T-helper 17 cell (primary cell): ENCODE data around the gene STK32B. TPM values are rescaled to one million over a fixed set of nuclear protein-coding genes. Genes with fewer than 3 reads are reported as not detected.
"Not testable (repeated sequence)": the region's sequence is repeated elsewhere in the genome, so short reads cannot be mapped to it uniquely, and the experiment has no call there.

Source experiments
- ATAC-seq: fragments of 150-1000 bp; cut with Tn5 transposase; 2 replicates; pipeline ENCODE4 v1.10.0; 2021; ENCODE audit warnings: mild to moderate bottlenecking, moderate library complexity
- DNase-seq, 3 donors: peaks; one replicate each; pipeline versions ENCODE4 v3.0.0 to v3.0.0-alpha.2; 2020 to 2021
- H3K9me3 ChIP-seq: one replicate; pipeline ENCODE4 v1.7.0; 2013; ENCODE audit warnings: low read length, mild to moderate bottlenecking; ENCODE audit not compliant: control insufficient read depth, poor library complexity, severe bottlenecking
- H3K27ac Mint-ChIP-seq: one replicate; pipeline ENCODE4 v1.8.0; 2022; ENCODE audit warnings: mild to moderate bottlenecking, moderate library complexity, mixed read lengths
- H3K27me3 Mint-ChIP-seq: one replicate; pipeline ENCODE4 v1.8.0; 2022; ENCODE audit warnings: mixed read lengths
- H3K36me3 Mint-ChIP-seq: one replicate; pipeline ENCODE4 v1.8.0; 2022; ENCODE audit warnings: low read depth, mixed read lengths
- H3K4me1 Mint-ChIP-seq: one replicate; pipeline ENCODE4 v1.8.0; 2022; ENCODE audit warnings: mild to moderate bottlenecking, mixed read lengths
- H3K4me3 Mint-ChIP-seq: one replicate; pipeline ENCODE4 v1.8.0; 2022; ENCODE audit warnings: mild to moderate bottlenecking, moderate library complexity, mixed read lengths
- total RNA-seq, 4 donors: library from RNA in 2 of 4; stranded (reverse) in 2 of 4; gene quantifications; one replicate each; pipeline ENCODE4 v1.2.3 and lab custom pipeline; 2022 to 2026

Gene STK32B
- total RNA-seq, 2 donors from 2014 or later = 0.12 TPM; not detected in 1

DNA sequence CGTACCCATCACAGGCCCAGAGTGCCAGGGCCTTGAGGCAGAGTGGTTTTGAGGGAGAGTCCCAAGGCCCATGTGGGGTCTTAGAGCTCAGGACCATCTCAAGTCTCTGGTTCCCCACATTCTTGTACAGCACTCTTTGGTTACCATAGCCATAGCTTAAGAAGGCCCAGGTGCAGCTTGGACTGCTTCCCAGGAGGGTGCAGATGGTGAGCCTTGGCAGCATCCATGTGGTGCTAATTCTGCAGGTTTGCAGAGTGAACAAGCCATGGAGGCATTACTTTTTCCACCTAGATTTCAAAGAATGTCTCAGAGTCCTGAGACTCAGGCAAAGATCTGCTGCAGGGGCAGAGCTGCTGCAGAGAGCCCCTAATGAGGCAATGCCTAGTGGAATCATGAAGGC lies 171.7 kb downstream of the STK32B start:
- no peaks in the 10 kb centered on the region for H3K9me3 ChIP-seq
- Mint-ChIP-seq H3K4me1 (no peaks in the 10 kb centered on the region), H3K4me3 (no peak overlapping the region), H3K27me3 (no peaks in the 10 kb centered on the region), H3K27ac (no peak overlapping the region), H3K36me3 (no peaks in the 10 kb centered on the region)
- no peak for ATAC-seq
- DNase-seq = no peak

DNA sequence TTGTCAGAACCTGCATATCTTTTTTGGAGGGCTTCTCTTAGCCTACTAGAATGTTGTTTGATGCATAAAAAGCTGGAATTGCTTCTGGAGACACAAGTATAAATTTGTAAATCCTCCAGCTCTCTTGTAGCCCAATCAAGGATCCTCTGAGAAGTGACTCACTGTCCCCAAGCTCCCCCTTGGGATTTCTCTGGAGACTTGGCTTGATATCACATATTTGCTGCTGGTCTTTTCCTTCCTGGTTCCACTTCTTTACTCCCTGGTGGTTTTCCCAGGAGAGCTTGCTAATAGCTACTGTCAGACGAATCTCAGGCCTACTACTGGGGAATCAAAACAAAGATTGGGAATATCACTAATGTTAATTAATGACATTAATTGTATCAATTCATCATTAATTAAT lies 173.1 kb downstream of the STK32B start:
- Mint-ChIP-seq H3K27me3 (no peaks in the 10 kb centered on the region), H3K4me1 (no peaks in the 10 kb centered on the region), H3K36me3 (no peaks in the 10 kb centered on the region), H3K4me3 (no peak overlapping the region), H3K27ac (no peak overlapping the region)
- ATAC-seq (no peak), DNase-seq (no peak)
- no peaks in the 10 kb centered on the region for H3K9me3 ChIP-seq

DNA sequence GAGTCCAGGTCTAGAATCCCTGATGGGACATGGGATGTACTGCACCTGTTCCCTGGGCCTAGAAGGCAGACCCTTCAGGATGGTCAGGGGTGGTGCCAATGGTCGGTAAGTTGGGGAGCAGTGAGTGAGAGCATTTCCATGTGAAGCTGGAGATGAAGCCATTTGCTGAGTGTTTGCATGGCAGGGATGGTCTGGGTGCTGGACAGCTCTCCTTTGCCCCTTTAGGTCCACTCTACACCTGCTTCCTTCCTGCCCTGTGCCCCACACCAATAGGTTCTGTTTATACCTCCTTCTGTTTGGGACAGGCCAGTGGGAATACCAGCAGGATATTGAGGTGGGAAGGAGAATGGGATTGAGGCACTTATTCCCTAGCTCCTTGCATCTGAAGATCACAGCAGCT lies 181.3 kb downstream of the STK32B start:
- DNase-seq = no peak
- H3K9me3 ChIP-seq = no peaks in the 10 kb centered on the region
- Mint-ChIP-seq H3K4me1 (no peaks in the 10 kb centered on the region), H3K36me3 (no peaks in the 10 kb centered on the region), H3K27me3 (no peaks in the 10 kb centered on the region), H3K27ac (no peak overlapping the region), H3K4me3 (no peak overlapping the region)
- no peak for ATAC-seq

DNA sequence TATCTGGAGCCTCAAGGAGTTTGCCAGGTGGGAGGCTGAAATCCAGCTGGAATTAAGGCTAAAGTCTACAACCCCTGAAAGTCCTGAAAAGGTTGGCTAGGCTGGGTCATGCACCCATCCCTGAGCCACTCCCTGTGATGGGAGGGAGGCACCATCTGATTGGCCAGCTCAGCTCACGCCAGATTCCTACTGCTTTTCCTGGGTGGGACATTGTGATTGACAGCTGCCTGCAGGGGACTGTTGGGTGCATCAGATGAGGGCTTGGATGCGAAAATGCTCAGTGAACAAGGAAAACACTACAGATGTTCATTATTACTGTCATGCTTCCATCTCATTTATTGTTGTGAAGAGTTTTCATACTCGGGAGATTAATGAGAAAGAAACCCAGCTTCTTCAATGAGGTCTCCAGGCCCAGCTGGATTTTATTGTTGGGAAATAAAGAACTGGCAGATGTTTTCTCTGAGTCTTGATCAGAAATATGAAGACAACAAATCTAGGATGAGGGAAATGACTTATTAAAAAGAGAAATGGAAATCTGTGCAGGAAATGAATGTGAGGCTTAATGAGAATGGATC lies 185.9 kb downstream of the STK32B start:
- Mint-ChIP-seq H3K4me1 (no peaks in the 10 kb centered on the region), H3K27me3 (no peaks in the 10 kb centered on the region), H3K36me3 (no peaks in the 10 kb centered on the region), H3K4me3 (no peak overlapping the region), H3K27ac (no peak overlapping the region)
- ATAC-seq (no peak), DNase-seq (no peak)
- no peaks in the 10 kb centered on the region for H3K9me3 ChIP-seq

DNA sequence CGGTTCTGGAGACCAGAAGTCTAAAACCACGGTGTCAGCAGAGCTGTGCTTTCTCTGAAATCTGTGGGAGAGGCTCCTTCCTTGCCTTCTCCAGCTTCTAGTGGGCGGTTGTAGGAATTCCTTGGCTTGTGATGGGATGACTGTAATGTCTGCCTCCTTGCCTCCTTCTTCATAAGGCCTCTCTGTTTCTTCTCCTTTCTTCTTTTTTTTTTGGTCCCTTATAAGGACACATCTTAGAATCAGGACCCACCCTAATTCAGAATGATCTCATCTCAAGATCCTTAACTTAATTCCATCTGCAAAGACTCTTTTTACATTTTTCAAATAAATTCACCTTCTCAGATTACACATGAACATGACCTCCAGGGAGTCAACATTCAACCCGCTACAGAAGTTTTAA lies 186.9 kb downstream of the STK32B start:
- no peaks in the 10 kb centered on the region for H3K4me1 Mint-ChIP-seq
- no peak overlapping the region for H3K27ac Mint-ChIP-seq
- no peak overlapping the region for H3K4me3 Mint-ChIP-seq
- DNase-seq (no peak), ATAC-seq (no peak)
- no peaks in the 10 kb centered on the region for H3K27me3 Mint-ChIP-seq
- no peaks in the 10 kb centered on the region for H3K36me3 Mint-ChIP-seq
- no peaks in the 10 kb centered on the region for H3K9me3 ChIP-seq

DNA sequence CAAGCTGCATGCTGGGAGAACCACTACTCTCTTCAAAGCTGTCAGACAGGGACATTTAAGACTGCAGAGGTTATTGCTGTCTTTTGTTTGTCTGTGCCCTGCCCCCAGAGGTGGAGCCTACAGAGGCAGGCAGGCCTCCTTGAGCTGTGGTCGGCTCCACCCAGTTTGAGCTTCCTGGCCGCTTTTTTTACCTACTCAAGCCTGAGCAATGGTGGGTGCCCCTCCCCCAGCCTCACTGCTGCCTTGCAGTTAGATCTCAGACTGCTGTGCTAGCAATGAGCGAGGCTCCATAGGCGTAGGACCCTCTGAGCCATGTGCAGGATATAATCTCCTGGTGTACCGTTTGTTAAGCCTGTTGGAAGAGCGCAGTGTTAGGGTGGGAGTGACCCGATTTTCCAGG lies 195.8 kb downstream of the STK32B start:
- H3K36me3 Mint-ChIP-seq, H3K4me3 Mint-ChIP-seq, DNase-seq, H3K27ac Mint-ChIP-seq, ATAC-seq, H3K4me1 Mint-ChIP-seq, H3K27me3 Mint-ChIP-seq, H3K9me3 ChIP-seq: not testable (repeated sequence)

DNA sequence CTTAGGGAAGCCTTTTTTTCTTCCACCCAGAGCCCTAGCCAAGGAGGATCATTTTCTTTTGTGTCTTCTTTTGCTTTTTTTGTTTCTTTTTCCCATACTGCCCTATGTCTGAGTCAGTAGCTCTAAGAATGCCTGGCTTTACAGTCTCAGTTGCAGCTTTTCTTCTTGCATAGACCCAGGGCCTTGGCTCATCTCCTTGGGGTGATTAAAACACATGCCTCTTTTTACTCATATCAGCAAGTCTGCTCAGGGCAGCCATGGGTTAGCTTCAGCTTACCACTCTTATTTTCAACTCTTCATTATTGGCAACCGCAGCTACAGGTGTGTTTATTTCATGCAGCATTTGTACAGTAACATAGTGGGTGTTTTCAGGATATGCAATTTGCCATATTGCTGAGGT lies 196.5 kb downstream of the STK32B start:
- H3K4me1 Mint-ChIP-seq = no peaks in the 10 kb centered on the region
- peaks cover 7% of the 10 kb centered on the region for H3K27me3 Mint-ChIP-seq
- no peaks in the 10 kb centered on the region for H3K36me3 Mint-ChIP-seq
- H3K4me3 Mint-ChIP-seq = no peak overlapping the region
- no peak overlapping the region for H3K27ac Mint-ChIP-seq
- no peak for ATAC-seq
- DNase-seq = no peak
- H3K9me3 ChIP-seq = no peaks in the 10 kb centered on the region

DNA sequence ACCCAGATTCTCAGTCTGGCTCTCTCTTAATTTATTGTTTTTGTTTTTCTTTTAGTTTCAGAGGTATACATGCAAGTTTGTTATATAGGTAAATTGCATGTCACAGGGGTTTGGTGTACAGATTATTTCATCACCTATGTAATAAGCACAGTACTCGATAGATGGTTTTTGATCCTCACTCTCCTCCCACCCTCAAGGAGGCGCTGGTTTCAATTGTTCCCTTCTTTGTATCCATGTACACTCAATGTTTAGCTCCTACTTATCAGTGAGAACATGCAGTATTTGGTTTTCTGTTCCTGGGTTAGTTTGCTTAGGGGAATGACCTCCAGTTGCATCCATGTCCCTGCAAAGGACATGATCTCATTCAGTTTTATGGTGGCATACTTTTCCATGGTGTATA lies 198.4 kb downstream of the STK32B start:
- H3K9me3 ChIP-seq = no peaks in the 10 kb centered on the region
- Mint-ChIP-seq H3K27me3 (peaks cover 7% of the 10 kb centered on the region), H3K4me1 (no peaks in the 10 kb centered on the region), H3K36me3 (no peaks in the 10 kb centered on the region), H3K27ac (no peak overlapping the region), H3K4me3 (no peak overlapping the region)
- ATAC-seq = no peak
- DNase-seq = no peak

DNA sequence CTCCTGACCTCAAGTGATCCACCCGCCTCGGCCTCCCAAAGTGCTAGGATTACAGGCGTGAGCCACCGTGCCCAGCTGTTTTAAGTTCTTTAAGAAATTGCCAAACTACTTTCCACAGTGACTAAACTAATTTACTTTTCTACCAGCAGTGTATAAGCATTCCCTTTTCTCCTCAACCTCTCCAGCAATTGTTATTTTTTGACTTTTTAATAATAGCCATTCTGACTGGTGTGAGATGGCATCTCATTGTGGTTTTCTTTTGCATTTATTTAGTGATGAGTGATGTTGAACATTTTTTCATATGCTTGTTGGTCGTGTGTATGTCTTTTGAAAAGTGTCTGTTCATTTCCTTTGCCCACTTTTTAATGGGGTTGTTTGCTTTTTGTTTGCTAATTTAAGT lies 199.3 kb downstream of the STK32B start:
- H3K27ac Mint-ChIP-seq, H3K4me1 Mint-ChIP-seq, DNase-seq, H3K4me3 Mint-ChIP-seq, H3K9me3 ChIP-seq, H3K36me3 Mint-ChIP-seq, ATAC-seq, H3K27me3 Mint-ChIP-seq: not testable (repeated sequence)

DNA sequence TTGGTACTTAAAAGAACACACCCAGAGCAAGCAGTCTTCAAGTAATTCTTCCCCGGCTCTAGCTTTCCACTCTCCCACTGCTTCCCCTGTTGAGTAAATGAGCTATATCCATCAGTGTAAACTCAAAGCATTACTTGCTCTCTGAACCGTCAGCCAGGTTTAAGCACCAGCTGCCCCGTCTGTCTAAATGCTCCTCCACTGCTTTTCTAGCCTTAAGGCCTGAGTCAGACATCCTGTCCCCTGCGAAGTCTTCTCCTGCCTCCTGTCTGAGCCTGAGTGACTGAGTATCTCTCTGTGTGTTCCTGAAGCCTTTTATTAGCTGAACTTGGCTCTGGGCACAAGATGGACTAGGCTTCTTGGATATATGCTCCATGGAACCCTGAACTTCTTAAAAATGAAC lies 205.1 kb downstream of the STK32B start:
- no peak overlapping the region for H3K27ac Mint-ChIP-seq
- no peak overlapping the region for H3K4me3 Mint-ChIP-seq
- no peak for ATAC-seq
- no peaks in the 10 kb centered on the region for H3K4me1 Mint-ChIP-seq
- H3K36me3 Mint-ChIP-seq = no peaks in the 10 kb centered on the region
- no peaks in the 10 kb centered on the region for H3K9me3 ChIP-seq
- no peak for DNase-seq
- no peaks in the 10 kb centered on the region for H3K27me3 Mint-ChIP-seq

DNA sequence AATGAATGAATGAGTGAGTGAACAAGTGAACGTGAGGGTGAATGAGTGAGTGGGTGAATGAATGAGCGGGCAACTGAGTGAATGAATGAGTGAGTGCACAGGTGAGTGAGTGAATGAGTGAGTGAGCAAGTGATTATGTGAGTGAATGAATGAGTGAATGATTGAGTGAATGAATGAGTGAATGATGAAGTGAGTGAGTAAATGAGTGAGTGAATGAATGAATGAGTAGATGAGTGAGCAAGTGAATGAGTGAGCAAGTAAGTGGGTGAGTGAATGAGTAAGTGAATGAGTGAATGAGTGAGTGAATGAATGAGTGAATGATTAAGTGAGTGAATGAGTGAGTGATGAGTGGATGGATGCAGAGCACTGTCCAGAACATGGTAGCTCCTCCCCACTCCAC lies 205.8 kb downstream of the STK32B start:
- Mint-ChIP-seq H3K4me3 (no peak overlapping the region), H3K27ac (no peak overlapping the region), H3K36me3 (no peaks in the 10 kb centered on the region), H3K27me3 (no peaks in the 10 kb centered on the region), H3K4me1 (no peaks in the 10 kb centered on the region)
- H3K9me3 ChIP-seq = no peaks in the 10 kb centered on the region
- no peak for DNase-seq
- ATAC-seq = no peak

DNA sequence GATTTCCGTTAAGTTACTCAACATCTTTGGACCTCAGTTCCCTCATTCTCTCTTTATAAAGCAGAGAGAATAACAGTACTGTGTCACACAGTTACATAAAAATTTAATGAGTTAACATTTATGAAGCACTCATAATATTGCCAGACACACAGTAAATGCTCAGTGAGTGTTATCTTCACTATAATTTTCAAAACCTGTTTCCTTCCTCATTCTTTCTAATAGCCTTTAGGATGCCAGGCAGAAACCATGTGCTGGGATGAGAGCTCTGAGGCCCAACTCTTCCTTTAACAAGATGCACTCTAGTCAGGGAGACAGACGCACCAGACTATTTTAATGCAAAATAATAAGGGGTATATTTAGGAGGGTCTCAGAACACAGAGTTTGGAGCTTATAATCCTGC lies 208.2 kb downstream of the STK32B start:
- Mint-ChIP-seq H3K36me3 (no peaks in the 10 kb centered on the region), H3K27ac (no peak overlapping the region), H3K27me3 (no peaks in the 10 kb centered on the region), H3K4me1 (no peaks in the 10 kb centered on the region), H3K4me3 (no peak overlapping the region)
- DNase-seq = no peak
- H3K9me3 ChIP-seq = no peaks in the 10 kb centered on the region
- ATAC-seq = no peak

DNA sequence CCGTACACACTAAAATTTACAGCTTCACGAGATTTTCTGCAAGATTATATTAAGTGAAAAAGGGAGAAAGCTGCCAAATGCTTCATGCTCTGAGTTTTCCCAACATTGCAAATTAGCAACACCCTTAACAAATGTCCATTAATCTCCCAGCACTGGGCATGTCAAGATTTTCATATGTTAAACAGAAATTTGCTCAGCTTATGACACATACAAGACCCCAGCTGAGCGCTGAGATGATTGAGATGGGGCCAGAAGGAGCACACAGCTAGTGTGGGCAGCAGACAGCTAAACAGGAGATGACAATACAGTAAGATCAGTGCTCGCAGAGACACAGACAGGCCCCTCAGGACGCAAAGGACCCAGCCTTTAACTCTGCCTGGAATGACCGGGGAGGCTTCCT lies 208.8 kb downstream of the STK32B start:
- no peak for ATAC-seq
- Mint-ChIP-seq H3K27me3 (no peaks in the 10 kb centered on the region), H3K4me3 (no peak overlapping the region), H3K4me1 (no peaks in the 10 kb centered on the region), H3K36me3 (no peaks in the 10 kb centered on the region), H3K27ac (no peak overlapping the region)
- no peak for DNase-seq
- no peaks in the 10 kb centered on the region for H3K9me3 ChIP-seq

DNA sequence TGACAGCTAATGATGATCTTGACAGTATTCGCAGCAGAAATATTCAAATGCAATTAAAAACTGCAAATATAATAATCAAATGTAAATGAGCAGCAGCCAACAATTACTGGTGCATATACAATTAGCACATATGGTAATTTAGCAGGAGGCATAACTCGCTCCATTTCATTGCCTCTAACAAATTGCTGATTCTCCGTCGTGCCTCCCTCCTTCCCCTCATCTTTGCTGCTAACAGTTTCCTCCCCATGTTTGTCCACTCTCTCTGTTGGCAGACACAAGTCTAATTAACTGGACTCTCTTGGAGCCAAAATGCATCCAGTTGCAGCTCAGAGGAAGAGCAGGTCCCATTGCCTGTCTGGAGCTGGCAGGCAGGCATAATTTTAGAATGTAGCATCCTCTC lies 210.6 kb downstream of the STK32B start:
- ATAC-seq (no peak), DNase-seq (no peak)
- Mint-ChIP-seq H3K4me3 (no peak overlapping the region), H3K4me1 (no peaks in the 10 kb centered on the region), H3K27ac (no peak overlapping the region), H3K36me3 (no peaks in the 10 kb centered on the region), H3K27me3 (peaks cover 5% of the 10 kb centered on the region)
- no peaks in the 10 kb centered on the region for H3K9me3 ChIP-seq

DNA sequence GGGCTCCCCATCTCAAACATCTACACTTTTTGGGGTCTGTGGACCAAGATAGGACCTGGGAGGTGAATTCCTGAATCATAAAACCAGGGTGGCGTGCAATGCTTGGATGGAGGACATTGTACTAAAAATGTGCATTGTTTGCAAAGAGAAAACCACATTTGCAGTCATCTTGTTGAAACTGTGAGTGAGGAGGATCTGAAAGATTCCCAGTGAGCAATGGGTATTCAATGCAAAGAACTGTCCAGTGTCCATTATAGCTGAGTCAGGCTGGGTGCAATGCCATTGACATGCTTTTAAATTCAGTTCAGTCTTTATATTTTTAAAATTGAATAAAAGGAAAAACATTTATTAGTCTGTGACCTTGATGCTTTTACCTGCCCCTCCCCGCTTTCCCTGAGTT lies 215.7 kb downstream of the STK32B start:
- H3K4me1 Mint-ChIP-seq = no peaks in the 10 kb centered on the region
- no peak overlapping the region for H3K4me3 Mint-ChIP-seq
- ATAC-seq (no peak), DNase-seq (no peak)
- no peaks in the 10 kb centered on the region for H3K36me3 Mint-ChIP-seq
- no peak overlapping the region for H3K27ac Mint-ChIP-seq
- peaks cover 12% of the 10 kb centered on the region for H3K27me3 Mint-ChIP-seq
- H3K9me3 ChIP-seq = no peaks in the 10 kb centered on the region
